Endothelial cell of umbilical vein (primary cell): ENCODE data around the gene RAB10. TPM values are rescaled to one million over a fixed set of nuclear protein-coding genes. Genes with fewer than 3 reads are reported as not detected.

Source experiments
- BruUV-seq: library from RNA; stranded (reverse); fragments of 400-500 nt; replicated peaks from 2 replicates; lab custom pipeline; 2021; lab: Mats Ljungman, UMichigan
- CTCF ChIA-PET: fragments of 300-600, 350-600 bp; sonication (Branson Sonifier 250); formaldehyde crosslinking; loops from one replicate; lab custom pipeline; 2021; ENCODE audit warnings: antibody characterized with exemption, inconsistent platforms; lab: Charles Lee
- POLR2A ChIA-PET: fragments of 300-600, 350-600 bp; sonication (Branson Sonifier 250); formaldehyde crosslinking; loops from one replicate; lab custom pipeline; 2021; ENCODE audit warnings: antibody characterized with exemption, inconsistent platforms; lab: Charles Lee
- DNase-seq: peaks from one replicate; pipeline ENCODE4 v3.0.0-alpha.2; 2011; ENCODE audit warnings: low read depth, low spot score
- FAIRE-seq: peaks from 2 replicates; lab custom pipeline; 2011; peaks lifted over from hg19 to GRCh38; lab: Jason Lieb, UNC
- H2AFZ ChIP-seq: 2 replicates; pipeline ENCODE4 v1.6.0; 2012; ENCODE audit warnings: low read depth, low read length, control low read depth, inconsistent platforms
- H3K27ac ChIP-seq: 2 replicates; pipeline ENCODE4 v1.5.1; 2011; ENCODE audit warnings: low read depth, mild to moderate bottlenecking, control low read depth, low read length, moderate library complexity; ENCODE audit not compliant: insufficient read depth
- H3K27me3 ChIP-seq, 2 experiments: 2 replicates each; pipeline versions ENCODE4 v1.6.0 to v1.6.1; 2011; ENCODE audit warnings: low read length in 2 of 2, mixed read lengths in 1 of 2; ENCODE audit not compliant: control insufficient read depth in 2 of 2, insufficient read depth in 2 of 2
- H3K36me3 ChIP-seq, 2 experiments: 2 replicates in 1 of 2; 3 replicates in 1 of 2; pipeline ENCODE4 v1.5.1; 2011; ENCODE audit warnings: low read length in 2 of 2, mild to moderate bottlenecking in 1 of 2, moderate library complexity in 1 of 2; ENCODE audit not compliant: control insufficient read depth in 2 of 2, insufficient read depth in 2 of 2; ENCODE audit errors: extremely low read depth in 1 of 2
- H3K4me1 ChIP-seq: 3 replicates; pipeline ENCODE4 v1.5.1; 2011; ENCODE audit warnings: mild to moderate bottlenecking, low read length; ENCODE audit not compliant: control insufficient read depth, insufficient read depth; ENCODE audit errors: extremely low read depth
- H3K4me2 ChIP-seq: 2 replicates; pipeline ENCODE4 v1.6.1; 2011; ENCODE audit warnings: low read length, control low read depth, mixed read lengths; ENCODE audit not compliant: insufficient read depth
- H3K4me3 ChIP-seq, 3 experiments: fragments of 200-600 bp in 1 of 3; sonication (generic), shearing (Covaris generic) in 1 of 3; replicated peaks in 1 of 3; 2 replicates each; pipeline ENCODE4 v1.5.1; 2011 to 2016; ENCODE audit warnings: control low read depth in 3 of 3, low read length in 3 of 3, mild to moderate bottlenecking in 2 of 3, inconsistent platforms in 1 of 3, low read depth in 1 of 3, moderate library complexity in 1 of 3; ENCODE audit not compliant: insufficient read depth in 1 of 3
- H3K79me2 ChIP-seq: 2 replicates; pipeline ENCODE4 v1.6.0; 2012; ENCODE audit warnings: low read length, inconsistent platforms; ENCODE audit not compliant: control insufficient read depth, insufficient read depth
- H3K9ac ChIP-seq: replicated peaks from 2 replicates; pipeline ENCODE3; 2011; ENCODE audit warnings: low read length, control low read depth; ENCODE audit not compliant: insufficient read depth; ENCODE audit errors: extremely low read depth
- H3K9me1 ChIP-seq: replicated peaks from 3 replicates; pipeline ENCODE4 v1.6.0; 2011; ENCODE audit warnings: mild to moderate bottlenecking, low read length; ENCODE audit not compliant: control insufficient read depth, insufficient read depth; ENCODE audit errors: extremely low read depth
- H3K9me3 ChIP-seq: replicated peaks from 2 replicates; pipeline ENCODE4 v1.5.1; 2012; ENCODE audit warnings: low read length, inconsistent platforms; ENCODE audit not compliant: control insufficient read depth, insufficient read depth
- H4K20me1 ChIP-seq: replicated peaks from 2 replicates; pipeline ENCODE3; 2011; ENCODE audit warnings: mild to moderate bottlenecking, low read length; ENCODE audit not compliant: control insufficient read depth, insufficient read depth; ENCODE audit errors: extremely low read depth
- CTCF ChIP-seq, 2 donors: IDR thresholded peaks; 1 replicate in 1 of 2; 2 replicates in 1 of 2; pipeline ENCODE4 v1.5.1; 2011; ENCODE audit warnings: low read length in 2 of 2, mild to moderate bottlenecking in 2 of 2, moderate library complexity in 2 of 2, control low read depth in 1 of 2, inconsistent platforms in 1 of 2, low read depth in 1 of 2; ENCODE audit not compliant: insufficient read depth in 1 of 2; ENCODE audit errors: extremely low read depth in 1 of 2
- EZH2 ChIP-seq: IDR thresholded peaks from 2 replicates; pipeline ENCODE4 v1.6.1; 2012; ENCODE audit warnings: borderline replicate concordance, low read depth, mild to moderate bottlenecking, moderate library complexity, low read length, inconsistent platforms; ENCODE audit not compliant: severe bottlenecking
- FOS ChIP-seq: IDR thresholded peaks from 2 replicates; pipeline ENCODE4 v1.6.1; 2011; ENCODE audit warnings: mild to moderate bottlenecking, low read length, moderate library complexity, borderline replicate concordance; ENCODE audit not compliant: insufficient read depth
- GATA2 ChIP-seq: IDR thresholded peaks from 2 replicates; pipeline ENCODE4 v1.7.0; 2011; ENCODE audit warnings: low read depth, mild to moderate bottlenecking, moderate library complexity, mixed read lengths, low read length; ENCODE audit not compliant: insufficient read length, insufficient read depth
- JUN ChIP-seq: IDR thresholded peaks from 2 replicates; pipeline ENCODE4 v1.6.1; 2011; ENCODE audit warnings: borderline replicate concordance, low read depth; ENCODE audit not compliant: insufficient read length, insufficient read depth
- MAX ChIP-seq: IDR thresholded peaks from 2 replicates; pipeline ENCODE4 v1.6.1; 2011; ENCODE audit not compliant: insufficient read depth, insufficient read length
- MYC ChIP-seq: IDR thresholded peaks from one replicate; pipeline ENCODE4 v1.6.1; 2011; ENCODE audit warnings: mild to moderate bottlenecking, low read depth, low read length
- POLR2A ChIP-seq: IDR thresholded peaks from 2 replicates; pipeline ENCODE4 v1.6.1; 2012; ENCODE audit warnings: low read depth, mild to moderate bottlenecking, control low read depth, low read length
- POLR2AphosphoS5 ChIP-seq: IDR thresholded peaks from 2 replicates; pipeline ENCODE4 v1.6.1; 2012; ENCODE audit warnings: low read depth, mild to moderate bottlenecking, control low read depth, low read length, moderate library complexity; ENCODE audit not compliant: insufficient read depth
- dilution Hi-C: fragments of 300-500 bp; cut with MboI; formaldehyde crosslinking; loops from one replicate; pipeline ENCODE4 v1.15.0; 2019; ENCODE audit warnings: low sequenced_read_pairs; ENCODE audit not compliant: extremely low pct_ligation_motif_present
- intact Hi-C: fragments of 100-400 bp; cut with micrococcal nuclease; formaldehyde crosslinking; loops from one replicate; pipeline ENCODE4 v1.10.0; 2022
- polyA plus RNA-seq, 4 experiments: library from polyadenylated mRNA; depleted of rRNA in 3 of 4; stranded (reverse) in 3 of 4; unstranded in 1 of 4; fragments of >200 nt; gene quantifications; 2 replicates each; pipeline versions ENCODE4 v1.2.1 to v1.2.3, GENCODE V29; 2011 to 2012; ENCODE audit warnings: missing spikeins in 1 of 4
- total RNA-seq: library from RNA; stranded (reverse); gene quantifications from 2 replicates; pipeline ENCODE4 v1.2.3, GENCODE V29; 2021

Gene RAB10
- total and polyA plus RNA-seq, 2 donors (not counting 3 experiments of a cell fraction or from before 2014, with no cell fraction given): 45.1 to 104 TPM

- dilution Hi-C loops: no loop called here
- no peaks in the 10 kb centered on the region for H3K36me3 ChIP-seq
- H3K4me1 ChIP-seq: no peaks in the 10 kb centered on the region
These were observed 136.0 kb downstream of the RAB10 start for GRCh38 chr2:26169681-26170414.

More at GRCh38 chr2:26169681-26170414, 136.0 kb downstream of the RAB10 start:
- H4K20me1 ChIP-seq: no peaks in the 10 kb centered on the region
- no peak for DNase-seq
- H3K27ac ChIP-seq: no peak overlapping the region
- intact Hi-C loops: no loop called here
- no peaks in the 10 kb centered on the region for H3K9me1 ChIP-seq
- ChIA-PET POLR2A (no interaction called here), CTCF (interaction anchor here (2.1 kb wide), 1 partner anchor 11 kb away, joined by 6 read pairs; no protein-coding TSS in a partner anchor)
- no peak overlapping the region for H3K4me3 ChIP-seq
- H3K9me3 ChIP-seq: no peaks in the 10 kb centered on the region
- H3K27me3 ChIP-seq: peaks cover 11 to 17% of the 10 kb centered on the region in 2 experiments
- no peak overlapping the region for H3K9ac ChIP-seq
- TF ChIP-seq MAX: no peak
- no peak for TF ChIP-seq GATA2
- TF ChIP-seq JUN: no peak
- TF ChIP-seq CTCF (IDR thresholded peaks at IDR 0.05; ENCODE audit: extremely low read depth in 1 of 2, insufficient read depth in 1 of 2, low read depth in 1 of 2, low read length in 2 of 2): no peak
- TF ChIP-seq POLR2A: no peak
- no peak for TF ChIP-seq POLR2AphosphoS5
- no peak for TF ChIP-seq FOS
- no peak for TF ChIP-seq MYC
- TF ChIP-seq EZH2: no peak
- H3K79me2 ChIP-seq: no peaks in the 10 kb centered on the region
- FAIRE-seq: no peak
- H2AFZ ChIP-seq: no peak overlapping the region
- no peak overlapping the region for H3K4me2 ChIP-seq
- no TSS peak for BruUV-seq
